Fibroblast of villous mesenchyme (primary cell): ENCODE data around the gene CHST7. TPM values are rescaled to one million over a fixed set of nuclear protein-coding genes. Genes with fewer than 3 reads are reported as not detected.

Experiments used
- DNase-seq: peaks from one replicate; pipeline ENCODE4 v3.0.0-alpha.2; 2010; ENCODE audit warnings: low read depth
- H3K4me3 ChIP-seq: 2 replicates; pipeline ENCODE4 v1.5.1; 2011; ENCODE audit warnings: low read depth, mild to moderate bottlenecking, low read length
- small RNA-seq: library from RNA; depleted of rRNA; stranded (forward); fragments of <200 nt; gene quantifications from one replicate; pipeline ENCODE3, GENCODE V24; 2012
- total RNA-seq: library from RNA; depleted of rRNA; stranded (reverse); fragments of >200 nt; gene quantifications from 2 replicates; pipeline ENCODE4 v1.2.3, GENCODE V29; 2012
- TF ChIP-seq, protein P1 (sequence below): IDR thresholded peaks from 2 replicates; pipeline ENCODE4 v1.5.1; 2012; ENCODE audit warnings: low read depth, mild to moderate bottlenecking, low read length; ENCODE audit not compliant: insufficient read depth

The CHST7 gene
- total RNA-seq, 1 donor = 13.8 TPM

DNA sequence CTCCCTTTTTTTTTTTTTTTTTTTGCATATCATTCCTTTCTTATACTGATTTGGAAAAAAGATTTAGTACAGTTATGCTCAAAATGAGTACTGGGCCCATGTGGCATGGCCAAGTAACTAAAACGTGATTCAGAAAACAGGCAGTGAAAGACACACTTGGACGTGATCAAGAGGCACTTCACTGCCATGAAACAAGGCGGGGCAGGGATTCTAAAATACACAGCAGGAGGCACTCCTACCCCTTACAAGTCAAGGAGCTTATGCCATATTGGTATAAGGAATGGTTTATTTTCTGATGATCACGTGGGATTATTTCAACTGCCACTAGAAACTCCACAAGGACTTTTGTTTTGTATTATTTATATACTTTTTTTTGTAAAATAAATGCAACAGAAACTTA lies 72.0 kb downstream of the CHST7 start:
- TF ChIP-seq, protein P1, sequence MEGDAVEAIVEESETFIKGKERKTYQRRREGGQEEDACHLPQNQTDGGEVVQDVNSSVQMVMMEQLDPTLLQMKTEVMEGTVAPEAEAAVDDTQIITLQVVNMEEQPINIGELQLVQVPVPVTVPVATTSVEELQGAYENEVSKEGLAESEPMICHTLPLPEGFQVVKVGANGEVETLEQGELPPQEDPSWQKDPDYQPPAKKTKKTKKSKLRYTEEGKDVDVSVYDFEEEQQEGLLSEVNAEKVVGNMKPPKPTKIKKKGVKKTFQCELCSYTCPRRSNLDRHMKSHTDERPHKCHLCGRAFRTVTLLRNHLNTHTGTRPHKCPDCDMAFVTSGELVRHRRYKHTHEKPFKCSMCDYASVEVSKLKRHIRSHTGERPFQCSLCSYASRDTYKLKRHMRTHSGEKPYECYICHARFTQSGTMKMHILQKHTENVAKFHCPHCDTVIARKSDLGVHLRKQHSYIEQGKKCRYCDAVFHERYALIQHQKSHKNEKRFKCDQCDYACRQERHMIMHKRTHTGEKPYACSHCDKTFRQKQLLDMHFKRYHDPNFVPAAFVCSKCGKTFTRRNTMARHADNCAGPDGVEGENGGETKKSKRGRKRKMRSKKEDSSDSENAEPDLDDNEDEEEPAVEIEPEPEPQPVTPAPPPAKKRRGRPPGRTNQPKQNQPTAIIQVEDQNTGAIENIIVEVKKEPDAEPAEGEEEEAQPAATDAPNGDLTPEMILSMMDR = no peak
- H3K4me3 ChIP-seq = no peak overlapping the region
- DNase-seq = no peak

DNA sequence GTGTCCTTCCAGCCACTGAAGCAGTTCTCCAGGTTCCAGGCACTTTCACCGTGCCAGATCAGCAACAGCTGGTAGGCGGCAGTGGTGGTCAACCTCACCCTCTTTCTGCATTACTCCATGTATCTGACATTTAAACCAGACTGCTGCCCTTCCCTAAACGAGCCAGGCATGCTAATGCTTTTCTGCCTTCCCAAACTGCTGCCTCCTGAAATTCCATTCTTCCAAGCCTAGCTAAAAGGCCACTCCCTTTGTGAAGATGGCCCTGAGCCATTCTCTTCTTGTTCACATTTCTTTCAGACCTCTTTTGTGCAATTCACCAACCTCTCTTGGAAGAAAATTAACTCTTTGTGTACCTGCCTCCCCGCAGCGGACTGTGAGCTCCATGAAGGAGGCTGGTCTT lies 73.7 kb downstream of the CHST7 start:
- no peak for DNase-seq

More for the DNA sequence above, 73.7 kb downstream of the CHST7 start:
- H3K4me3 ChIP-seq = no peak overlapping the region
- TF ChIP-seq, protein P1 = no peak

Small RNAs within 50 kb of the gene (small RNA-seq; reads per million reads assigned to genes)
- gene RF00017 = not detected

Other genes with a start within 250 kb of the CHST7 start
- 4.2 and 7.3 TPM in 2 replicates for gene ZNF674, start 28.3 kb upstream of the CHST7 start, total RNA-seq
- gene SLC9A7, start 185.4 kb downstream of the CHST7 start, total RNA-seq = 39.0 and 46.6 TPM in 2 replicates